HG02798 (cell line): Measurements from ENCODE around the gene ASXL1.
"Not testable (repeated sequence)": the region's sequence is repeated elsewhere in the genome, so short reads cannot be mapped to it uniquely, and the experiment has no call there.

Experiments
- ATAC-seq: cut with Tn5 transposase; IDR thresholded peaks from one replicate; pipeline ENCODE4 v1.9.1; 2021; ENCODE audit warnings: mild to moderate bottlenecking; ENCODE audit not compliant: unreplicated experiment, poor library complexity

Gene ASXL1

GRCh38 chr20:32358883-32359632 lies 927 bp downstream of the ASXL1 start:
- ATAC-seq, result peak; percentile 32

DNA sequence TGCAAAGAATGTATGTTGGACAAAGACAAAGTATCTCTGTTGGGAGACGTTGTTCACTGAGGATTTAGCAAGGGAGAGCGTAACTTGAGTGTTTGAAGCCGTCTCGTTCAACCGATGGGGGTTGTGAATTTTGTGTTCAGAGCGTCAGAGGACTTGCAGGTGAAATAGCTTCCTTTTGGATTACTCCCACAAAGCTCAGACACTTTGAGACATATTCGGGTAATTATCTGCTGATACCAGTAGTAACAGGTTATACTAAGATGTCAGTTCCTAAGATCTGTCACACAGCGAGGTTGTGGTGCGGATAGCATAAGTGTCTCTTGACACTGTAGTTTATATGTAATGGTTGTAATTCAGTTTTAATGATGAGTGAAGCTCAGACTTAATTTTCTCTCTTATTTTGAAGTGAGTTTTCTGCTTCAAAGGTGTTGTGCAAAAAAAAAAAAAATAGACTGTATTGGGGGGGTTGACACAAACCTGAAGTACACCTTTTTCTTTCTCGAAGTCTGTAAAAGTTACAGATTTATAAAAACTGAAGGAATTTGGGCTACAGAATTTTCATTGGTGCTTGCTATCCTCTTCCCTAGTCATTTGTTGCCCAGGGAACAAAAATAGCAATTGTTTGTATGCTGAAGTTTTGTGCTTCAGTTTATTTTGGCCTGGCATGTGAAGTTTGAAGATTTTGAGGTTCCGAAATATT lies 1.7 kb downstream of the ASXL1 start:
- ATAC-seq, result no peak

- no peak for ATAC-seq
Observed at GRCh38 chr20:32360333-32360634, 2.2 kb downstream of the ASXL1 start.

GRCh38 chr20:32362901-32363364 lies 4.8 kb downstream of the ASXL1 start:
- ATAC-seq, result no peak

GRCh38 chr20:32363492-32363891 lies 5.4 kb downstream of the ASXL1 start:
- no peak for ATAC-seq

- ATAC-seq, result no peak
Observed at GRCh38 chr20:32364554-32365208, 6.5 kb downstream of the ASXL1 start.

DNA sequence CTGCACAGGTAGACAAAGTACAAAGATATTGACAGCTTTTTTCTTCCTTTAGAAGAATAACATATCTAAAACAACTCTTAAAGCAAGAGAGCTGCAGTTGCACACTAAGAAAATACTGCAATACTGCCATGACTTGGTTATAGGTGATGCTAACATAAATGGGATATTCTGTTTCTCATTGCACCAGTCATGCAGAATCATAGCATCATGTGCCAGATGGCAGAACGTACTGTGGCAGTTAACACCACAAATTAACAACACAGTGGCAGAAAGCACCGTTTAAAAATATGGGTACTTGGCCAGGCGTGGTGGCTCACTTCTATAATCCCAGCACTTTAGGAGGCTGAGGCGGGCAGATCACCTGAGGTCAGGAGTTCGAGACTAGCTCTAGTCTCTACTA lies 7.4 kb downstream of the ASXL1 start:
- no peak for ATAC-seq

DNA sequence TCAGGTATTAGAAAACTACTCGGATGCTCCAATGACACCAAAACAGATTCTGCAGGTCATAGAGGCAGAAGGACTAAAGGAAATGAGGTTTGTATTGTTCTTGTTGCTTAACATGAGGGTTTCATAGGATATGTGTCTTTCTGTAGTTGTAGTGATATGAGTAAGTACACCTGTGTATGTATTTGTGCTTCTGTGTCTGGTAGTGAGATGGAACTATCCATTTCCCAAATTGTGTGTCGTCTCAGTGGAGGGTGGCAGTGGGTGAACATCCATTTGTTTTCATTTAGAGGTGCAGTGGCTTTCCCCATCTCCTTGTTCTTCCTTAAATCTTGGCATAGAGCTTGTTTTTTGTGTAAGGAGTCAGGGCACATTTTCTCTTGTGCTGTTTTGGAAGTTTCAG lies 8.2 kb downstream of the ASXL1 start:
- ATAC-seq, result peak; percentile 34

DNA sequence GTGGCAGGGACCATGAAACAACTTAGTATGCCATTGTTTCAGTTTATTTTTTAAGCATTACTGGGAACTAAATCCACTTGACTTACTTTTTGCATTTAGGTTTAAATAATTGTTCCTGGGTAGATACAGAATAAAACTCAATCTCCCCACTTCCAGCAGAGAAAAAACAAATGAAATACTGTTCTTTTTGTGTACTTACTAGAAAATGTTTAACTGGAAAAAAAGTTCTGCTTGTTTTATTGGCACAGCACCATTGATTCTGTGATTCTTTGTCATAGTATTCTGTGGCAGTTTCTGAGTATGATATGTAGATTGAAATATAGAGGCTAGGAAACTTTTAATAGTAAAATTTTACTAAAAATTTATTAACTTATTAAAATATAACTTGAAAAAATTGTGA lies 10.2 kb downstream of the ASXL1 start:
- no peak for ATAC-seq

DNA sequence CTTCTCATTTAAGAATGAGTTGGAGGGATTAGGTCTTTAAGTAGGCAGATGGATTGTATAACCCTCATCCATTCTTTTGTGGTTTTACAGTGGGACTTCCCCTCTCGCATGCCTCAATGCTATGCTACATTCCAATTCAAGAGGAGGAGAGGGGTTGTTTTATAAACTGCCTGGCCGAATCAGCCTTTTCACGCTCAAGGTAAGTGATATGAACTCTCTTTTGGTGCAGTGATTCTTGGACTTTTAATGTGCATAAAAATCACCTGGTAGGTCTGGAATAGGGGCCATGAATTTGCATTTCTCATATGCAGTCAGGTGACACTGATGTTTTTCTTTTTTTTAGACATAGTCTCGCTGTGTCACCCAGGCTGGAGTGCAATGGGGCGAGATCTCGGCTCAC lies 10.8 kb downstream of the ASXL1 start:
- peak; percentile 36 for ATAC-seq

- no peak for ATAC-seq
Observed at GRCh38 chr20:32370897-32371296, 12.8 kb downstream of the ASXL1 start.

GRCh38 chr20:32378461-32378860 lies 20.3 kb downstream of the ASXL1 start:
- no peak for ATAC-seq

GRCh38 chr20:32380037-32380436 lies 21.9 kb downstream of the ASXL1 start:
- not testable (repeated sequence) for ATAC-seq

GRCh38 chr20:32380745-32381144 lies 22.6 kb downstream of the ASXL1 start:
- no peak for ATAC-seq

DNA sequence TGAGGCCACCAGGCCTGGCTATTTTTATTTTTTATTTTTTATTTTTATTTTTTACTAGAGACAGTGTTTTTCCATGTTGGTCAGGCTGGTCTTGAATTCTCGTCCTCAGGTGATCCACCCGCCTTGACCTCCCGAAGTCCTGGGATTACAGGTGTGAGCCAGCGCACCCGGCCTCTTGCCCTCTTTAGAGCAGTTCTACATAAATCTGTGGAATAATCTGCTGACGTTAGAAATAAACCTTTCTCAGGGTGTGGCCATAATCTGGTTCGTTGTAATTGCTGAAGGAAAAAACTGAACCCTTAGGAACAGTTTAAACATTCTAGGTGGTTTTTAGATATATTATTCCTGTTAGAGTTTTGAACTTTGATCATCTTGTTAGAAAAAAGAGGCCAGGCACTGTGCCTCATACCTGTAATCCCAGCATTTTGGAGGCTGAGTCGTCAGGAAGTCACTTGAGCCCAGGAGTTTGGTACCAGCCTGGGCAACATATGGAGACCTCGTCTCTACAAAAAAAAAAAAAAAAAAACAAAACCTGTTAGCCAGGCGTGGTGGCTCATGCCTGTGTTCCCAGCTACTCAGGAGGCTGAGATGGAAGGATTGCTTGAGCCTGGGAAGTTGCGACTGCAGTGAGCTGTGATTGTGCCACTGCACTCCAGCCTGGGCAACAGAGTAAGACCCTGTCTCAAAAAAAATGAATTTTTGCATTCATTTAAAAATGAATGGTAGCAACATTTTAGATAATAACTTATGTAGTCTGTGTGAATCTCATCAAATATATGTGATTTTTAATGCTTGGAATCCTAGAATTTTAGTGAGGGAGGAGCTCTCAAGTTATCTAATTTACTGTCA lies 24.2 kb downstream of the ASXL1 start:
- no peak for ATAC-seq

- not testable (repeated sequence) for ATAC-seq
Observed at GRCh38 chr20:32383441-32383840, 25.3 kb downstream of the ASXL1 start.

DNA sequence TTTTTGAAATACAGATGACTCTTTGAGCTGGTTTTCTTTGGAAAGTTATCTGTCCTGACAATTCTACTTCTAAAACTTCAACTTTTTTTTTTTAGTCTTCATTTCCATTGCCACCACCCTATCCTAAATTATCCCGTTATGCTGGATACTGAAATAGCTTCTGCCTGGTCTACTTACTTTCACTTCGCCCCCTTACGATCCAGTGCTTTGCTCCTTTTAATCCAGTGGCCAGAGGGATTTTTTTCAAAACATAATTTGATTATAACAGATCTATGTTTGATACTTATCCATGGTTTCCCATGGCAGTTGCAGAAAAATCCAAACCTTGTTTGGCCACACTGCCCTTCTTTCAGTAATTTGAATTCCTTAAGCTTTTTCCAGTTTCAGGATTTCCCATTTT lies 27.4 kb downstream of the ASXL1 start:
- no peak for ATAC-seq

- ATAC-seq, result no peak
Observed at GRCh38 chr20:32386091-32386490, 28.0 kb downstream of the ASXL1 start.

DNA sequence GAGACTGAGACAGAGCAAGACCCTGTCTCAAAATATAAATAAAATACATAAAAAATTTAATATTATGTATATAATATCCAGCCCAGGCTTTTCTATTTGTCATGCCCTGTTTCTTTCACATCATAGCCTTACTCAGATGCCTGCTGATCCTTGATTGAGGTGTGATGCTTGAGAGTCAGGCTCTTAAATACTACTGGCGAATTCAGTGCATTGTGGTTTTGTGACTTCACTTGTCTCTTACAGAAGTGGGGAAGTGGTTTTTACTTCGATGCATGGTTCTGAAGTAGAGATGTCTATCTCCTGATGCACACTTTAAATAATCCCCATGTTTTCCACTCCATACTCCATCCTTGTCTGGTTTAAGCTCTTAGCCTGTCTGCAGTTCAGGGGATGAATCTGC lies 29.1 kb downstream of the ASXL1 start:
- ATAC-seq, result no peak

DNA sequence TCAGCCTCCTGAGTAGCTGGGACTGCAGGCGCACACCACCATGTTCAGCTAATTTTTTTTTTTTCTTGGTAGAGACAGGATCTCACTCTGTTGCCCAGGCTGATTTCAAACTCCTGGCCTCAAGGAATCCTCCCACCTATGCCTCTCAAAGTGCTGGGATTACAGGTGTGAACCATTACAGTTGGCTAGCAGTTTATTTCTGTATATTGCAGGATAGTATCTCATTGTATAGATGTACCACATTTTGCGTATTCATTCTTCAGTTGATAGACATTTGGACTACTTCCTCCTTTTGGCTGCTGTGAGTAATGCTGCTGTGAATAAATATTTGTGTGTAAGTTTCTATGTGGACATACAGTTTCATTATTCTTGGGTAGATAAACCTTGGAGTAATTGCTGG lies 32.9 kb downstream of the ASXL1 start:
- ATAC-seq, result no peak

DNA sequence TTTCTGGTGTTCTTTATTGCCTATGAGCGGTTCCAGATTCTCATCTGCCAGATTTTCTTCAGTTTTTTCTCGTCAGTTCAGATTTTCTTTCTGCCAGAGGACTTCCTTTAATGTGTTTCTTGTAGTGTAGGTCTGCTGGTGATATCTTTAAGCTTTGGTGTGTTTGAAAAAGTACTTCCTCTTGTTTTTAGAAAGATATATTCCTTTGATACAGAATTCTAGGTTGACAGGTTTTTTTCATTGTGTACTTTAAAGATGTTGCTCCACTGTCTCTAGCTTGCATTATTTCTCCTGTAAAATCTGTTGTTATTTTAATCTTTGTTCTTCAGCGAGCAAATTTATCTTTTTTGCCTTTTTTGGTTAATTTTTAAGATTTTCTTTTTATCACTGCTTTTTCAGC lies 36.9 kb downstream of the ASXL1 start:
- ATAC-seq, result no peak
